Skeletal muscle cell (primary cell): ENCODE measurements around the gene RABGGTA.
"Not testable (repeated sequence)": the region's sequence is repeated elsewhere in the genome, so short reads cannot be mapped to it uniquely, and the experiment has no call there.

ENCODE experiments used
- DNase-seq: peaks from one replicate; pipeline ENCODE4 v3.0.0-alpha.2; 2010; ENCODE audit warnings: low read depth
- H3K4me3 ChIP-seq: 2 replicates; pipeline ENCODE4 v1.5.1; 2011; ENCODE audit warnings: low read depth, mild to moderate bottlenecking, control low read depth, low read length, moderate library complexity

RABGGTA gene

DNA sequence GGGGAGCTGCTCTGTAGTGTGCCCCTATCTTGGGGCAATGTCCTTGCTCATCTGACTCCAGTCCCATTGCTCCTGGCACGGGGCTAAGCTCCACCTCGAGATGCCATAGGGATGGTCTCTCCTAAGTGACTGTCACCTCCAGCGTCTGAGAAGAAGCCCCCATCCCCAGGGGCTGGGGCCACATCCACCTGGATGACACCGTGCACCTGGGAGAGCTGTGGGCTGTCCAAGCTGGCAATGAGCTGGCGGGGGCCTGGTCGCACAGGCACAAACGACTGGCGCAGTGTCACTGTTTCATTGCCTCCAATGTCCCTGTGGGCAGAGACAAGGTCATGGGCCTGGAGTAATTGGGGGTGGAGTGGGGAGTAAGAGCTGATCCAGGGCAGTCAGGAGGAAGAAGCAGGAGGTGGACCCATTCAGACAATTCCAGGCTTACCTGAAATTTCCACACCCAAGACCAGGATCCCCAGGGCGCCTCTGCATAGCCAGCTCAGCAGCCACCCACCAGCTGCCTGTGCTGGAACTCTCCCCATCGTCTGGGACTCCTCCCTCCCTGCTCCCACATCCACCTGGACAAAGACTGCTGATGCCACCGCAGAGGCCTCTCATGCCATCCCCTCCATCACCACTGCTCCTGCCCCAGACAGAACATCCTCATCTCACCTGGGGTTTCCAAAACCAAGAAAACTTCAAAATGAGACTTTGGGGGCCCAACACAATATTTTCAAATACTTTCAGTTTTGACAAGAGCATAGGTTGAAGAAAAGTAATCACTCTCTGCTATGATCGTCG, 22.0 kb downstream of the RABGGTA start:
- no peak for DNase-seq
- H3K4me3 ChIP-seq, result no peak overlapping the region

DNA sequence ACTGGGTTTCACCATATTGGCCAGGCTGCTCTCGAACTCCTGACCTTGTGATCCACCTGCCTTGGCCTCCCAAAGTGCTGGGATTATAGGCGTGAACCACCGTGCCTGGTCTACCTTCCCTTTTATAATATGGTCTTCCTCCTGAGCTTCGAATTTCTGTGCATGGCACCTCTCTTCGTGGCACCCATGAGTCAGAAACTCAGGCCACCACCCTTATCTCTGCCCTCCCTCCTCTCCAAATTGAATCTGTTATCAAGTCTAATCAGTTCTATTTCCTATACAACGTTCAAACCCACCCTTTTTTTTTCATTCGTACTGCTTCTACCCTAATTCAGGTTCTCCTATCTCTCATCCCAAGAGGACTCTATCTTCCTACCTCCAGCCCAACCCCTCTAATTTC, 24.0 kb downstream of the RABGGTA start:
- H3K4me3 ChIP-seq, result no peak overlapping the region
- DNase-seq, result no peak

DNA sequence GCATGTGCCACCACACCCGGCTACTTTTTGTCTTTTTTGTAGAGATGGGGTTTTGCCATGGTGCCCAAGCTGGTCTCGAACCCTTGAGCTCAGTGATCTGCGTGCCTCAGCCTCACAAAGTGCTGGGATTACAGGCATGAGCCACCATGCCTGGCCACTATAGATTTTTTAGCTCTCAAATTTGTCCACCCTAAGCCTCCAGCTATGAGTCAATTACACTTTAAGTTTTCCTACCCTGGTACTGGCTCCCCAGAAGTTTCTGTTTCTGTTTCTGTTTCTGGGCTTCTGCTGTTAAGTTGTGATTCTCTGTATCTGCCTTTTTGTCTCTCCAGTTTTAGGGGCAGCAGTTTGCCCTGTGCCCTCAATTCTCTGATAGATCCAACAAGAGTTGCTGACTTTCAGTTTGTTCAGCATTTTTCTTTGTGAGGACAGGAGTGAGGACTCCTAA, 24.6 kb downstream of the RABGGTA start:
- no peak for DNase-seq
- no peak overlapping the region for H3K4me3 ChIP-seq

DNA sequence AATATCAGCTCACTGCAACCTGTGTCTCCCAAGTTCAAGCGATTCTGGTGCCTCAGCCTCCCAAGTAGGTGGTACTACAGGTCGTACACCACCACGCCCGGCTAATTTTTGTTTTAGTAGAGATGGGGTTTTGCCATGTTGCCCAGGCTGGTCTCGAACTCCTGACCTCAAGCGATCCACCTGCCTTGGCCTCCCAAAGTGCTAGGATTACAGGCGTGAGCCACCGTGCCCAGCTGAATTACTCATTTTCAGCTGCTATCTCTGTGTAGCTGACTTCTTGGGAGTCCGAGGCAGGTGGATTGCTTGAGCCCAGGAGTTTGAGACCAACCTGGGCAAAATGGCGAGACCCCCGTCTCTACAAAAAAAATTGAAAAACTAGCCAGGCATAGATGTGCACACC, 26.0 kb downstream of the RABGGTA start:
- not testable (repeated sequence) for DNase-seq, H3K4me3 ChIP-seq

DNA sequence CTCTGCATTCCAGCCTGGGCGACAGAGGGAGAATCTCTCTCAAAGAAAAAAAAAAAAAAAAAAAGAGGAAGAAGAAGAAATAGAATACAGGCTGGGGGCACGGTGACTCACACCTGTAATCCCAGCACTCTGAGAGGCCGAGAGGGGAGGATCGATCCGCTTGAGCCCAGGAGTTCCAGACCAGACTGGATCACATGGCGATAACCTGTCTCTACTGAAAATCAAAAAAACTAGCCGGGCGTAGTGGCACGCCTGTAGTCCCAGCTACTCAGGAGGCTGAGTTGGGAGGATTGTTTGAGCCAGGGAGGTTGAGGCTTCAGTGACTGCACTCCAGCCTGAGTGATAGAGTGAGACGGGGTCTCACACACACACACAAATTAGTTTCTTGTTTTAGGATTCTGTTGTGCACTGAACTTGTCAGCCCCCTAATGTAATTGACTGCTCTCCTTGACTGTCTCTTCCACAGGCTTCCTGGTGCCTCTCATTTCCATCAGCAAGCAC, 28.0 kb downstream of the RABGGTA start:
- no peak for DNase-seq
- peak overlapping the region; percentile 90 for H3K4me3 ChIP-seq

DNA sequence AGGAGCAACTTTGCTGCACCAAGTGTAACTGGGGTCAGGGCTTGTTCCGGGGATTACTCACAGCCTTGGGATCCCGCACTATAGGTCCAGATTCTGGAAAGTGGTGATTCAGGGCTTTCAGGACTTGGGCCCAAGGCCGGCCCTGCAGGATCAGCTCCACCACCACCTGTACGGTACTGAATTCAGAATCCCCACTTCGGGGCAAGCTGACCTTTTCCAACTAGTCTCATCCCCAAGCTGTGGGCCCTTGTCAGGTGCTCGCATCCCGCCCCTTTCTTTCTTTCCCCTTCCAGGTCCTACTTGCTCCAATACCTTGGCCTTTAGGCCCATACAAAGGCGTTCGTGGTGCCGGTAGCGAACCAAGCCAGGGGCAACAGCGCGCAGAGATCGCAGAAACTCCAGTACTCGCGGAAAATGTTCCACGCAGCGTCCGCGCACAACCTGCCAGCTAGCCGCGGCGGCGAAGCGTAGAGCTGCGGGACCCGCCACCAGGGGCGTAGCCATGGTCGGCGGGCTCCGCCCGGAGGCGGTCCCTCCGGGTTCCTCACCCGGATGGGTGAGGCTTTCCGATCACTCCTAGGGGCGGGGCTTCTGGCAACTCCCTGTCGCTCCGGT, 29.5 kb downstream of the RABGGTA start:
- peak overlapping the region; percentile 90 for H3K4me3 ChIP-seq
- peak; percentile 68 for DNase-seq

DNA sequence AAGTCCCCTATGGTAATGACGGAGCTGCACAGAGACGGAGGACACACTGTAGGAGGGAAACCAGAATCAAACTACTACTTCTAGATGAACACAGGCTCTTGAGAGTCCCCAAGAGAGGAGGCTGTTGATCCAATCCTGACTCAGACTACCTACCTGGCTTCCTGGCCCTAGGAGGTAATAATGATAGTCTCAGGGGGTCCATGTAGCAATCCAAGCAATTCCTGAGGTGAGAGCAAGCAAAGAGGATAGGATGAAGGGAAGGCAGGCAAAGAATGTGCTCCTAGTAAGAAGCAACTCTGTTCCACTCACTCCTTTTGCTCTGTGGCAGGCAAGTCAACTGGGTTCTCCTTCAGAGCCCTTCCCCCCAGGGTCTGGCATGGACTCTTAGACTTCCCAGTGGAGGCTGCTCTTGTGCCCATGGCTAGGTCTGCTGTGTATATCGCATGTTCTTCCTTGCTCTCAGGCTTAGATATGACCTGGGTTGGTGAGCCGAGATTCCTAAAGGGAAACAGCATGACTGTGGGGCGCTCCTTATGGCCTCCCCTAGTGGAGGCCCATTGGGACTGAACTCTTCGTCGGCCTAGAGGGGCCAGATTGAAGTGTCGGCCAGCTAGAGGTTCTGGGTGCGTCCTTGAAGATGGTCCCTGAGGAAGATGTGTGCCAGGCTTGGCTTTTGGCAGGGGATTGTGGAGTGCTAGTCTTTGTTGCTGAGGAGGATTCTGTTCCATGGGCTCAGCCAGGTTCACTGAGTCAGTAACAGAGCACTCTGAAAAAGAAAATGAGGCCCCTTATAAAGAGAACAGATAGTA, 31.1 kb downstream of the RABGGTA start:
- no peak for DNase-seq
- no peak overlapping the region for H3K4me3 ChIP-seq

DNA sequence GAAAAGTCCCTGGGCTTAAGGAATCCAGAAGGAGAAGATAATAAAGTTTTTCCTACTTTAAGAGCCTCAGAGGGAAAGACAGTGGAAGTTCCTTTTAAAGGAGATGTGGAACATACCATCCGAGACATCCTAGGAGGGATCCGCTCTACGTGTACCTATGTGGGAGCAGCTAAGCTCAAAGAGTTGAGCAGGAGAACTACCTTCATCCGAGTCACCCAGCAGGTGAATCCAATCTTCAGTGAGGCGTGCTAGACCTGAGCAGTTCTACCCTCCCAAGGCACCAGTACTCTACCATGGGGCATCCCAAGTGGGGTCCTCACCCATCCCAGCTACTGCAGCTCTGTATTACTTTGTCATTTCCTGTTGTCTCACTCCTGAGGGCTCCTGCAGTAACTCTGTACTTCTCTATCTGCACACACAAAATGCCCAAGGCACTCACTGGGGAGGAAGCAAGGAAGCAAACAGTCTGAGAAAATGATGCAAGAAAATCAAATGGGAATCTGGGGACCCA, 32.8 kb downstream of the RABGGTA start:
- H3K4me3 ChIP-seq, result no peak overlapping the region
- DNase-seq, result no peak

DNA sequence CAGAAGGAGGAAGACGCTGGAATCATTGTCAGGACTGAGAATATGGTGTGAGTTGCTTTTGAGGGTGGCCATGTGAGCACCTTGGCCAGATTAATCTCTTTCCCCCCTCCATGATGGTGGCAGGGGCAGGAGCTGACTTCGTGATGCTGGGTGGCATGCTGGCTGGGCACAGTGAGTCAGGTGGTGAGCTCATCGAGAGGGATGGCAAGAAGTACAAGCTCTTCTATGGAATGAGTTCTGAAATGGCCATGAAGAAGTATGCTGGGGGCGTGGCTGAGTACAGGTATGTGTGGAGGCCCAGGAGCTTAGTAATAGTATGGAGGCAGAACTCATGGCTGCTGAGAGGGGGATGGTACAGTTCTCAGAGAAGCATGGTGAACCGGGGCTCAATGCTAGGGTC, 33.3 kb downstream of the RABGGTA start:
- H3K4me3 ChIP-seq, result no peak overlapping the region
- DNase-seq, result no peak

DNA sequence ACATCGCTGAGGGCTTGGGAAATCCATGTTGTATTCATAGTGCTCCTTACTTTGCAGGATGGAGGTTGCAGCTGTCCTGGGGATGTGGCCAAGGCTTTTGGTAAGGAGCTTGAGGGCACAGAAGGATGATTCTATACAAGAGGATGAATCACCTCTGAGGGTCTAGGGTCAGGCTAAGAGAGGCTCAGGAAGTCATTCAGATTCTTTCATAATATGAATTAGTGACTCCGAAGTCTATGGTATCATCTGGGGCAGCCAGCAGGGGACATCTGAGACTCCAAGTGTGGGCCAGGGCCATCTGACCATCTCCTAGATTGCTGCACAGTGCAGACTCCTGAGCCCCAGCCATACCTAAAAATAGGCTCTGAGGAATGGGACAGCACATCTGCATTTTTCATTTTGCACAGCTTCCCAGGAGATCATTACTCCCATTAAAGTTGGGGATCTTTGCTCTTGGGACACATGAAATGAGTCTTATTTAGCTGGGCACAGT, 33.9 kb downstream of the RABGGTA start:
- DNase-seq, result no peak
- H3K4me3 ChIP-seq, result no peak overlapping the region

DNA sequence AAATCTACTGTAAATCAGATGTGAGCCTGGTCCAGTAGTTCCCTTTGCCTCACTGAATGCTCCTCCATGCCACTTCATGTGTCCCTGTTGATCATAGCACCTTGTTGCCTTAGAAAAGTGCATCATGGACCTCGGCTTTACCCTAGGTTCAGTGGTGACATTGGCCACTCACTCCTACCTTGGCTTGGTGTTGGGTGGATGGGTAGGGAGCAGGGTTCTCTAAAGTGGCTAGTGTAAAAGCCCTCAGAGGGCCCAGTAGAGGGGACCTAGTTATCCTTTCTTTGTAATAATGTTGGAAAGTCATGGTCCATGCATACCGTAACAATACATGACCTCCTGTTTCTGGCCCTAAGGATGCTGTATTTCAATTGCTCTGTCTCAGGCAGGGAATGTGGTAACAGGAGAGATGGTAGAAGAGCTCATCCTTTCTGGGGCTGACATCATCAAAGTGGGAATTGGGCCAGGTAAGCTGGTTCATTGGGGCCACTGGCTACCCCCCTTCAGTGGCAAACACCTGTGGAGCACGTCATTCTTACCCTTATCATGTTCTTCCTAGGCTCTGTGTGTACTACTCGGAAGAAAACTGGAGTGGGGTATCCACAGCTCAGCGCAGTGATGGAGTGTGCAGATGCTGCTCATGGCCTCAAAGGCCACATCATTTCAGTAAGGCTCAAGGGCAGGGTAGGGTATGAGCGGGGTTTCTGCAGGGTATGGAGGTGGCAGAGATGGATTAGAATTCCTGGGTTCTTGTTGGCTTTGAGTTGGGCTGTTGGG, 34.5 kb downstream of the RABGGTA start:
- no peak for DNase-seq
- H3K4me3 ChIP-seq, result no peak overlapping the region

DNA sequence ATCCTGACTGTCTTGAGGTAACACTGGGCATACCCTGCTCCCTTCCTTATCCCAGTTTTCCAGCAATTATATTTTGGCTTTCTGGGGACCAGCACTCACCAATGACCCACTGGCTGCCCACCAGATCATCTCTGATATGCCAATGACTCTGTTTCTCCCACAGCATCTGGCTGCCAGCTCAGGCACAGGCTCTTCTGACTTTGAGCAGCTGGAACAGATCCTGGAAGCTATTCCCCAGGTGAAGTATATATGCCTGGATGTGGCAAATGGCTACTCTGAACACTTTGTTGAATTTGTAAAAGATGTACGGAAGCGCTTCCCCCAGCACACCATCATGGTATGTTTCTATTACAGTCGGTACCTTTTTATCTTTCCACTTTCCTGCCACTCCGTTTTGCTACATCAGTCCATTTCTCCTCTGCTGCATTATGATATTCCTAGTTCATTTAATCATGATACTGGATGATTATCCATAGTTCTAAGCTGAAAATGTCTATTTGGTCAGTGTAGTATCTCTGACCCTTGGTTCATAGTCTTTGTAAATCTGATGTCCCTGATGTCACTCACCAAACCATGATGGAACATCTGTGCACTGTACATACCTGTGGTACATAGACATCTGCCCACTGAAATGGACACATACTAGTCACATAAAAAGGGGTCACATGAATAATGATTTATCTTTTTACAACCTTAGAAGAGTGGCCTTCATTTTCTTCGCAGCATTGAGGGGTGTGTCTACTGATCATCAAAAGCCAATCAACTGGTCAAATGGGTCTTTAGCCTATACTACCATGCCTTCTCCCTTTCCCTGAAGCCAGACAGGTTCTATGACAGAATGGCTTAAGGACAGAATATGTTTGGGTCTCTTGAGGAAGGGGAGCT, 35.4 kb downstream of the RABGGTA start:
- no peak overlapping the region for H3K4me3 ChIP-seq
- no peak for DNase-seq

DNA sequence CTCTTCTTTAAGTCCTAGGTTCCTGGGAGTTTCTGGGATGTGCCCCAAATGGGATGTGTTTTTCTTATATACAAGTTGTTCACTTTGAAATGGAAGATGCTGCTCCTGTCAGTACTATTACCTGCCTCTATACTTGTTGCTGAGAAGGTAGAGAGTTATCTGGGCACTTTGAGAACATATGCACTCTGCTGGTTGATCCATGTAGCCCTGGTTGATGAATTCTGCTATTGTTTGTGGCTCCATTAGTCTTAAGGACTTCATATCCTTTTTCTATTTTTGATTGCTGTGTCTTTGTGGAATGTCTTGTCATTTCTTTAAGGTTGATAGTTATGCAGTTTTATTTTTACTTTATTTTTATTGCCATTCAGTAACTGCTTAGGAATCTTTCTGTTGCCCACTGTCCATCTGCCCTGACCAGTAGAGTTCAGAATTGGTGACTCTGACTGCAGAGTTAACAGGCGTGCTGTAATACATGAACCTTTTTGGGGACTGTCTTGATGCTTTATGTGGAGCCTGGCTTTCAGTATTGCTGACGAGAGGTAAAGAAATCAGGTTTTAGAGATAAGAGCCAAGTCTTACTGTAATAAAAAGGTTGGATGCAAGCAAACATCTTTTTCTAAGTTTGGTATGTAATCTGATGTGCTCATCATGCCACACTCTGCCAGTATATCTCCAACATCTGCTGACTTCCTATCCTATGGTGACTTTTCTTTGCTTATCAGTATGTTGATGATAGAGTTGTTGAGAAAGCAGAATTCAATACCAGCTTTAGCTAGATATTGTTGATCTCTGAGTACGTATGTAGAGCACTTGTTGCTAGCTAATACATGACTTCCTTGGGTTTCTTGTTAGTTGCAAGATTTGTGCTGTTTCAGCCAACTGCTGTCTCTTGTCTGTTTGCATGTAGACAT, 37.0 kb downstream of the RABGGTA start:
- no peak for DNase-seq
- no peak overlapping the region for H3K4me3 ChIP-seq

DNA sequence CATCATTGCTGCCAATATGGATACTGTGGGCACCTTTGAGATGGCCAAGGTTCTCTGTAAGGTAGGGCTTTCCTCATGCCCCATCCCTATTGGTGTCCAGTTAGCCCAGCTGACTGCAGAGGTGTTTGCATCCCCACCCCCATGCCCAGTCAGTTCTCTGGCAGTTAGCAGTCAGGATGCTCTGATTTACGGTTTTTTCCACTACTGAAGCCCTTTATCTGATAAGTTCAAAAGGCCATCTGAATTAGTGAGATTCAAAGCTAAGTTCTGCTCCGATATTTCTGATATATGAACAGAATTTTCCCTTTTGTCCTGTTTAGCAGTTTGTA, 37.9 kb downstream of the RABGGTA start:
- H3K4me3 ChIP-seq, result peak overlapping the region; percentile 90
- no peak for DNase-seq

DNA sequence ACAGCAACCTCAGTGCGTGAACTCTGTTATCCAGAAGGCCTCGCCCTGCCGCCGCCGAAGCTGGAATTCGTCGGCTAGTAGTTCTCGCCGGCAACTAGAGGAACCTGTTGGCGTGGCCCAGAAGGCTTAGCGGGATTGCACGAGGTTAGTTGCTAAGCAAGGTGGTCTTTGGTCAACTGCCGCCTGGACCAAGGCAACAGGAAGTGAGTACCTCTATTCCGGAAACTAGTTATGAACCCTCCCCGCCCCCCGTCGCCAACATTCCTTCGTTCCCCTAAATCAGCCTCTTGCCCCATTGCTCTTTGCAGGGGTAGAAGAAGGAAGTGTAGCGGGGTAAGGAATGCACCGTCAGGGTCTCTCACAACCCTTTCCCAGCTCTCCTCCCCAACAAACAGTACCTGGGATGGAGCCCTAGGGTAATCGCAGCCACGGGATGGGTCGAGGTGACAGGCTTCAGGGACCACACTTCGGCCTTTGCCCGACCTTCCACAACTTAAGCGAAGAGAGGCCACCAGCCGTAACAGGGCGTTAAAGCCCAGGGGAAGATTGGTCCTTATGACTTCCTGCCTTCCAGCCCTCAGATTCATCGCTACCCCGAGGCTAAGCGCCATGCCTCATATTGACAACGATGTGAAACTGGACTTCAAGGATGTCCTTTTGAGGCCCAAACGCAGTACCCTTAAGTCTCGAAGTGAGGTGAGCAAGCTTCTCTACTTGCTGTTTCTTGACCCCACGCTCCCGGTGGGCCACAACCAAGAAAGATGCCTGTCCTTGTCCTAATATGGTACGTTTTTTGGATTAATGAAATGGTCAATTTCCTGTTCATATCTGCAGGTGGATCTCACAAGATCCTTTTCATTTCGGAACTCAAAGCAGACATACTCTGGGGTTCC, 38.5 kb downstream of the RABGGTA start, which contains the start of gene GMPR2:
Gene GMPR2, plus strand, starts transcription at position 285 of the 893 bp plus-strand sequence. Its CDS starts 325 bp downstream, at position 610.
- no peak for DNase-seq
- H3K4me3 ChIP-seq, result peak within 1 kb of the TSS; percentile 90

DNA sequence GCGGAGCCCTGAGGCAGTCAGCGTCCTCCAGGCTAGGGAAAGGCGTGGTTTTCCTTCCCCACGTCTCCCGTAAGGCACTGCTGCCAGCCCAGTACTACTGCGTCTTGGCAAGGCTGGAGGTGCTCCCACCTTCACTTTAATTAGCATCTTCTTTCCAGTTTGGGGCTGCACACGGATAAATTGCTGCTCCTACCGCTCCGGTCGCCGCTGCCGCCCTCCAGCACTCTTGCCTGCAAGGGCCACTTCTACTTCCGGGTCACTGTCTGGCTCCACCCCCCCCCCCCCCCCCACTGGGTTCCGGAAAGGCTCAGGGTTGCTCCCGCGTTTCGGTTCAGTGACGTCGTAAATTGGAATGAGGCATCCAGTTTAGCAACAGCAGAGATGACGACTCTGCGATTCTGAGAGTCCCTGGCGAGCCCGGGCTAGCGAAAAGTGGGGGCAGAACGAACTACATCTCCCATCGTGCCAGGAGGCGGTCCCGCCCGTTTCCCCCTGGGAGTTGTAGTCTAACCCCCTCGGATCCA, 39.2 kb downstream of the RABGGTA start, which contains the start of gene NEDD8:
Gene NEDD8, minus strand, starts transcription at position 247 of the 524 bp plus-strand sequence. Its CDS starts 100 bp downstream, at position 147.
- peak; percentile 92 for DNase-seq
- H3K4me3 ChIP-seq, result peak within 1 kb of the TSS; percentile 90
